GM18870 (cell line): ENCODE measurements around the gene DRAXIN.

ENCODE experiments used
- ATAC-seq: cut with Tn5 transposase; IDR thresholded peaks from one replicate; pipeline ENCODE4 v1.9.1; 2021; ENCODE audit warnings: moderate library complexity; ENCODE audit not compliant: unreplicated experiment

DRAXIN gene

DNA sequence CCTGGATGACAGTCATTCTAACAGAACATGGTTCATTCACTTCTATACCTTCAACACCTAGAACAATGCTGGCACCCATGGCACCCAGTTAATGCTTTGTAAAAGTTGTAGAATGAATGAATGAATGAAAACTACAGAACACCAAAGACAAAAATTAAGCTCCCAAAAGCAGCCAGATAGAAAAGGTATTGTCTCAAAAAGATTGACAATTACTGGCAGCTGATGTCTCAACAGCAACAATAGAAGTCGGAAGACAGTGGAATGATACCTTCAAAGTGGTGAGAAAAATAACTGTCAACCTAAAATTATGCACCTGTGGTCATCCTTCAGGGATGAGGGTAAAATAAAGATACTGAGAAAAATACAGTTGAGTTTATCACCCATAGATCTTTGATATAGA lies 65.5 kb downstream of the DRAXIN start:
- ATAC-seq: no peak

DNA sequence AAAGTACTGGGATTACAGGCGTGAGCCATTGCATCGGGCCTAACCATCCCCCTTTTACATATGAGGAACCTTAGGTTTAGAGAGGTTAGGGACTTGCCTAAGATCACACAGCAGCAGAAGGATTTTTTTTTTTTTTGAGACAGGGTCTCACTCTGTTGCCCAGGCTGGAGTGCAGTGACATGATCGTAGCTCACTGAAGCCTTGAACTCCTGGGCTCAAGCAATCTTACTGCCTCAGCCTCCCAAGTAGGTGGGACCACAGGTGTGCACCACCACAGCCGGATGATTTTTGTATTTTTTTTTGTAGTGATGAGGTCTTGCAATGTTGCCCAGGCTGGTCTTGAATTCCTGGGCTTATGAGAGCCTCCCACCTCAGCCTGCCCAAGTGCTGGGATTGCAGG lies 68.3 kb downstream of the DRAXIN start:
- ATAC-seq: no peak

DNA sequence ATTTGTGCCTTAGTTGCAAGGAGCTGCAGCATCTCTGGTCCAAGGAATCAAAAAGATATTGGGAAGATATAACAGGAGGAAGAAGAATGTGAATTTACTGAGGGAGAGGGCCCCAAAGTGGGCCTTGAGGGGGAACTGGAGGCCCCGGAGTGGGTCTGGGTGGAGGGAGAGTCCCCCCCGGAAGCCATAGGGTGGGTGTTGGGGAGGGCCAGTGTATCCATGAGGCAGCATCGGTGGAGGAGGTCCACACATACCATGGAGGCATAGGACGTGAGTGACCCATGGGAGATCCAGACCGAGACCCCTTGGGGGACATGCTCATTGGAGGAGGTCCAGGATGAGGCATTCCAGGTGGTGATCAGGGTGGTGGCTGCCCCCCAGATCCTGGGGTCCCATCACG lies 69.8 kb downstream of the DRAXIN start:
- ATAC-seq: no peak

DNA sequence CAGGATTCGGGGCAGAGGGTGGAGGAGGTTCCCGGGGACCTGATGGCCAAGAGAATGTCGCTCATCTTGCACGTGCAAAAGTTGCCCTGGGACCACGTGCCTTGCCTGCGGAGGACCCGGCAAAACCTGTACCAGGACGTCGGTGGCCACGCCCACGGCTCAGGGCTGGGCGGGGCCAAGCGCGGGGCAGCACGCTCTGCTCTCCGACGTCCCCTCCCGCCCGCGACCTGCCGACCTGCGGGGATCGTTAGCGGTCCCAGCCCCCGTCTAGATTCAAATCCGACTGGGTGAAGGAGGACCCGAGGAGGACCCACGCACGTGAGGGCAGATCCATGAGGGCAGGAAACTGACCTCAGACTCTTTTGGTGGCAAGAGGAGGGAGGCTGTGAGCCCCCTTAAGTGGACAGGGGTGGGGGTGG lies 70.5 kb downstream of the DRAXIN start, which contains the start of gene C1orf167:
Gene C1orf167 (plus strand): TSS at position 206 of the 419 bp plus-strand sequence. CDS start 2,208 bp downstream, outside the sequence.
- no peak for ATAC-seq

DNA sequence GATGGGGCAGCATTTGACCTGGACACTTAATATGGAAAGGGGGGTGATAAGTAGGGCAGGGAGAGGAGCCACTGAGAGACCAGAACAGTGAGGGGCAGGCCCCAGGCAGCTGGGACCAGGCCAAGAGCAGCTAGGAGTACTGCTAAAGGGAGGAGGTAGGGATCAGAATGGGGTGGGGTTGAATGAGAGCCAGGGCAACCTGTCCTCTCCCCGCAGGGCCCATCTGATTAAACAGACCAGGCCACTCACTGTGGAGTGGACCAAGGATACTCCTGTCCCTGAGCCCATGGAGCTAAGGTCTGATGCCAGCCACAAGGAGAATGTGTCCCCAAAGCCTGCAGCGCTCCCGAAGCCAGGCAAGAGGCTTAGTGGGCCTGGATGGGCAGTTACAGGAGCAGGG lies 72.6 kb downstream of the DRAXIN start:
- ATAC-seq: no peak

DNA sequence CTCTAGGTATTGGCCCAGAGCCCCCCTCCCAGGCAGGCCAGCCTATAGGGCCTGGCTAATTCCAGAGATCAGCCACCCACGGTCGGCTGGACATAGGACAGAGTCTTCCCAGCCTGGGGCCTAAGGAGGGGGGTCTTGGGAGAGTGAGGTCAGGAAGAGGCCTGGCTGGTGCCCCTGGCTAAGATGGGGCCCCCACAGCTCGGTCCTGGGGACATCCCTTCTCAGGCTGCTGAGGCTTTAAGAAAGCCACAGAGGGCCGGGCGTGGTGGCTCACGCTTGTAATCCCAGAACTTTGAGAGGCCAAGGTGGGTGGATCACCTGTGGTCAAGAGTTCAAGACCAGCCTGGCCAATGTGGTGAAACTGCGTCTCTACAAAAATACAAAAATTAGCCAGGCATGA lies 73.0 kb downstream of the DRAXIN start:
- no peak for ATAC-seq

DNA sequence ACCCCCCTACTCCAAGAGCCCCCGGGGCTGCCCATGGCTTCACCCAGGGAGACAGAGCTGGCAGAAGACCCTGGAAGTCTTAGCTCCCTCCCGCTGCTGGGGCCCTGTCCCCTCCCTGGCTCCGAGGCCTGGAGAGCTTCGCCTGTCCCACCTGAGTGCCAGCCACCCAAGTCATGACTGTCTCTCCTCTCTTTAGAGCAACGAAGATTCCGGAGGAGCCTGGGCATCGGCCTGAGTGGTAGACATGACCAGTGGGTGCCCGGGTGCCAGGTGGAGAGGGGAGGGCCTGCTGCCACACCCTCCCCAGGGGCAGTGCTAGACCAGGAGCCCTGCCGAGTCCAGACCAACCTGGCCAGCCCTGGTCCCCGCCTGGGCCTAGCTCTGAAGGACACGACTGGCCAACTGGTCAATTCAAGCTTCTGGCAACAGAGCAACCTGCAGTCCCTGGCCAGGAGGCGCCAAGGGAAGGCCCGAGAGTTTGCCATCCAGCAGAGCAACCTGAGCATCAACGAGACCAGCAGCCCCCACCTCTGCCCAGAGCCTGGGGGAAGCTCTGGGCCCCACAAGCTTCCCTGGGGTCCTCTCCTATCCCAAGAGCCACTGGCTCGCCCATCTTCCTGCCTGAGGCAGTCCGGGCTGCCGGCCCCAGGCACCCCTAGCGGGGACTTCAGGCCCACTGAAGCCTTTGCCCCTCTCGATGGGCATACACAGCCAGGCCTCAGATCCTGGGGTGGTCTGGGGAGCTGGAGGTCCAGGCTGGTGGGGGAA lies 74.3 kb downstream of the DRAXIN start:
- ATAC-seq: no peak

DNA sequence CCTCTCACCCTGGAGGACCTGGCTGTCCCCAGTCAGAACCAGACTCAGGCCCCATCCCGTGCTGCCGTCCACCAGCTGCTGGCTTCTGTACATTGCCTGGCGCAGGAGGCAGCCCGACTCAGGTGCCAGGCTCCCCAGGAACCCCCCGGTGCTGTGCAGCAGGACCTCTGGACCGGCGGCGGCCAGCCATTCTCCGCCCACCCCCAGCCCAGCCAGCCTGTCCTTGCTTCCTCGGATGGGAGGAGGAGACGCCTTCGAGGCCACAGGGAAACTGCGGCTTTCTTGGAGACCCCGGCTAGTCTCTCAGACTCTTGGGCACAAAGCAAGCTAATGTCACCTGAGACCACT lies 74.9 kb downstream of the DRAXIN start:
- no peak for ATAC-seq

DNA sequence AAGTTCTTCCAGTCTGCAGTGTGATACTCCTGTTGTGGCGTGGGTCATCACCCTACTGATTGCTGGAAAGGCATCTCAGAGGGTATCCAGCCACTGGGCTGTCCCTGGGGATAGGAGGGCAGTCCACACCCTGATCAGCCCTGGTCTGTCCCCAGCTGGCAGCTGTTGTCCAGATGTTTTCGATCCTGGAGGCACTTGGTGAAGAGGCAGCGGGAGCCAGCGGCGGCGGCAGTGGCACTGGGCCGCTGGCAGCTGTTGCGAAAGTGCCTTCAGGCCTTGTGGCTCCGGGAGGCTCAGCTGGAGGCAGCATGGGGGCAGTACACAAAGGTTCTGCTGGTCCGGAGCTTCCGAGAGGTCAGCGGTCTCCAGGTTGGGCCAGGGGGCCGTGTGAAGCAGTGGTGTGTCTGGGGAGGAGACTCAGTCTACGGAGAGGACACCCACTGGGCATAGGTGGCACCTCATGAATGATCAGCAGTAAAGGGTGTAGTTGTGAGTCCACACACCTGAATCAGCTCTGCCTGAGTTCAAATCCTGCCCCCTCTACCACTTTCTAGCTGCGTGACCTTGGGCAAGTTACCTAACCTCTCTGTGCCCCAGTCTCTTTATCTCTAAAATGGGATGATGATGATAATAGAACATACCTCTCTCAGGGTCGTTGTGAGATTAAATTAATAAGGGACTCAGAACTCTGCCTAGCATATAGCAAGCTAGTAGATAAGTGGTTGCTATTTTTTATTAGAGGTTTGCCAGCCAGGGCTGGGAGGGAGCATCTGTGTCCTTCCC lies 76.6 kb downstream of the DRAXIN start:
- ATAC-seq: no peak

DNA sequence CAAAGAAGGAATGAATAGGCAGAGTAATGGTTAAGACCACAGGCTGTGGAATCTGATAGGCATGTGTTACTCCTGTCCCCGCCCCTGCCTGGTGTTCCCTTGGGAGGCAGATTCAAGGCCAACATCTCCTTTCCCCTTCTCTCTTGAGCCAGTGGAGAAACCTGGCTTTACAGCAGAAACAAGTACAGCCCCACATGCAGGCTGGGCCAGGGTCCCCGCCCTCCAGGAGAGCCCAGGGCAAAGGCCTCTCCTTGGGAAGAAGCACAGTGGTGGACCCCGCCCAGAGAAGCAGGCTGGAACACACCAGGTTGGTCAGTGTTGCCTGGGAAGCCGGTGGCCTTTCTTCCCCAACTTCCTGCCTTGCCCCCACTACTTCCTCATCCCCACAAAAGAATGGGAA lies 77.3 kb downstream of the DRAXIN start:
- ATAC-seq: no peak

DNA sequence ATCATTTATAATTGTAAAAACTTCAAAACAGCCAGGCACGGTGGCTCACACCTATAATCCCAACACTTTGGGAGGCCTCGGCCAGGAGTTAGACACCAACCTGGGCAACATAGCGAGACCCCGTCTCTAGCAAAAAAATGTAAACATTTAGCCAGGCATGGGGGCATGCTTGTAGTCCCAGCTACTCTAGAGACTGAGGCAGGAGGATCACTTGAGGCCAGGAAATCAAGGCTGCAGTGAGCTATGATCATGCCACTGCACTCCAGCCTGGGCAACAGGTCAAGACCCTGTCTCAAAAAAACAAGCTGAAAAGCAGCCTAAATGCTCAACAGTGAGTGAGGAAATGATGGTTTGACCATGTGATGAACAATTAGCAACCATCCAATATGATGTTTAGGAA lies 77.8 kb downstream of the DRAXIN start:
- ATAC-seq: no peak

DNA sequence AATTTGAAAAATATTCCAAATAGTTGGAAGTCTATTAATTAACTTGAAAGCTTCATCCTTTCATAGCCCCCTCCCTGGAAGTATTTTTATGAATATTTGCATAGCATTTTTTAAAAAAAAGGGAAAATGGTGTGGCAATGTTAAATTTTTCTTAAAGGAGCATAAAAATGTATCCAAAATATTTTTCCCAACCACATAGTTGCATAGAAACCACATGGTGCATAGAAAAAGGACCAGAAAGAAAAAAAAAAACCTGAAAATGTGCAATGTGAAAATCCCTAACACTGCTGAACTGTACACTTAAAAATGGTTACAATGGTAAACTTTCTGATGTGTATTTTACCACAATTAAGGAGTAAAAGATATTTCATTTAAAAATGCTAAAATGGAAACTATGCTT lies 78.5 kb downstream of the DRAXIN start:
- no peak for ATAC-seq

DNA sequence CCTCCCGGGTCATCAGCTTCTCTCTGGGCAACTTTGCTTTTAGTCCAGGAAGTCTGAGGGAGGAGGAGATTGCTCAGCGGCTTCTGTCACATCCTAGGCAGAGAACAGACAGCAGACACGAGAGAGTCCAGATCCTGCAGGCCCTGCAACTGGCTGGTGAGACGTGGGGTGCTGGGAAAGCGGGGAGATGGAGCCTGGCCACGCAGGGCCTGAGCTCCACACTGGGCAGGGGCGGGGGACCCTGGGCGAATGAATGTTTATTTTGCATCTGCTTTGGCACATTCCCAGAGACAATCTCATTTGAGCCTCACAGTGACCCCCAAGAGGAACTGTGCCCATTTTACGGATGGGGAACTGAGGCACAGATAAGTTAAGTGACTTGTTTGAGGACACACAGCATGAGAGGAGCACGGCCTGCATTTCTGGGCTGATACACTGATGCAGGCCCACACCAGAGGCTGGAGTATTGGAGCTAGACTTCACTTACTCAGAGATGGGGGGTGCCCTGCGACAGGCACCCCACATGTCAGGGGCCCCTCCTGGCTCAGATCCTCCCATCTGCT lies 80.1 kb downstream of the DRAXIN start:
- no peak for ATAC-seq

DNA sequence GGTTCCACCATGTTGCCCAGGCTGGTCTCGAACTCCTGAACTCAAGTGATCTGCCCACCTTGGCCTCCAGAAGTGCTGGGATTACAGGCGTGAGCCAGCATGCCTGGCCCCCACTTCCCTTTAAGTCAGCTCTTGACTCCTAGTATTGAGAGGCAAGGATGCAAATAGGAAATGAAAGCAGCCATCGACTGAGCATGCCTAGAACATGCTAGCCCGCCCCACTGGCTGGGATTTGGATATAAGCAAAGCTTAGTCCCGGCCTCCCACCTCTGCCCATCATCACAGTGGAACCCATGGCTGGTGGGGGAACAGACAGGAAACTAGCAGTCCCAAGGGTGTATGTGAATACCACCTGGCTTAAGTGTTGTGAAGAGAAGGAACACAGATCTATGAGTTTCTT lies 80.9 kb downstream of the DRAXIN start:
- ATAC-seq: no peak

DNA sequence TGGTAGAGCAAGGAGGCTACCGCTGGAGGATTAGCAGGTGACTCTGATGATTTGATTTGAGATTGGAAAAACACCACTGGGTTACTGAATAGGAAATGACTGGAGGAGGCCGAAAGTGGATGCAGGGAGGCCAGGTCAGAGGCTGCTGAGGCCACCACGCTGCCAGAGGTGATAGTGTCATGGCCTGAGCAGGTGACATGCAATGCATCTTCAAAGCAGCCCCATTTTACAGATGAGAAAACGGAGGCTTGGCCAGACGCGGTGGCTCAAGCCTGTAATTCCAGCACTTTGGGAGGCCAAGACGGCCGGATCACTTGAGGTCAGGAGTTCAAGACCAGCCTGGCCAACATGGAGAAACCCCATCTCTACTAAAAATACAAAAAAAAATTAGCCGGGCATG lies 83.2 kb downstream of the DRAXIN start:
- ATAC-seq: no peak
